B cell (primary cell): ENCODE results near the gene S100A3. TPM values are rescaled to one million over a fixed set of nuclear protein-coding genes. Genes with fewer than 3 reads are reported as not detected.

Experiments
- ATAC-seq: fragments of 200-7000 bp; cut with Tn5 transposase; one replicate; pipeline ENCODE4 v1.10.0; 2021; ENCODE audit warnings: low read depth, mild to moderate bottlenecking, moderate number of reproducible peaks, moderate library complexity
- CTCF ChIA-PET: fragments of 350-600 bp; sonication (Branson Sonifier 250); formaldehyde crosslinking; loops from one replicate; lab custom pipeline; 2021; ENCODE audit warnings: antibody characterized with exemption, inconsistent platforms; lab: Charles Lee
- POLR2A ChIA-PET: fragments of 350-600 bp; sonication (Branson Sonifier 250); formaldehyde crosslinking; loops from one replicate; lab custom pipeline; 2021; ENCODE audit warnings: antibody characterized with exemption; lab: Charles Lee
- DNase-seq: peaks from one replicate; pipeline ENCODE4 v3.0.0; 2013
- H2AFZ ChIP-seq: 2 replicates; pipeline ENCODE4 v1.6.1; 2012; ENCODE audit warnings: mild to moderate bottlenecking, low read depth, low read length; ENCODE audit not compliant: insufficient read depth, poor library complexity, severe bottlenecking
- H3K27ac ChIP-seq, 2 donors: 1 replicate in 1 of 2; 2 replicates in 1 of 2; pipeline ENCODE4 v1.5.1; 2012 to 2013; ENCODE audit warnings: low read length in 2 of 2, mild to moderate bottlenecking in 2 of 2, moderate library complexity in 1 of 2
- H3K27me3 ChIP-seq, 4 experiments: fragments of 200-600 bp in 1 of 4; sonication (generic) in 1 of 4; replicated peaks in 1 of 4; 1 replicate in 2 of 4; 2 replicates in 2 of 4; pipeline versions ENCODE4 v1.6.1 to v1.7.0; 2013 to 2016; ENCODE audit warnings: low read length in 3 of 4, mild to moderate bottlenecking in 2 of 4, mixed read lengths in 1 of 4, moderate library complexity in 1 of 4; ENCODE audit not compliant: insufficient read depth in 4 of 4, control insufficient read depth in 3 of 4; ENCODE audit errors: control extremely low read depth in 1 of 4
- H3K36me3 ChIP-seq, 2 experiments: replicated peaks in 1 of 2; 1 replicate in 1 of 2; 2 replicates in 1 of 2; pipeline versions ENCODE4 v1.6.1 to v1.7.1; 2013; ENCODE audit warnings: low read length in 1 of 2; ENCODE audit not compliant: insufficient read depth in 2 of 2, control insufficient read depth in 1 of 2; ENCODE audit errors: control extremely low read depth in 1 of 2, extremely low read depth in 1 of 2
- H3K4me1 ChIP-seq, 2 donors: fragments of 200-600 bp in 1 of 2; sonication (generic) in 1 of 2; 1 replicate in 1 of 2; 2 replicates in 1 of 2; pipeline versions ENCODE4 v1.5.1 to v1.6.1; 2013 to 2017; ENCODE audit warnings: low read length in 2 of 2; ENCODE audit not compliant: control insufficient read depth in 2 of 2, insufficient read depth in 2 of 2
- H3K4me2 ChIP-seq: replicated peaks from 2 replicates; pipeline ENCODE3; 2012; ENCODE audit warnings: mild to moderate bottlenecking, low read depth, low read length; ENCODE audit not compliant: poor library complexity, severe bottlenecking
- H3K4me3 ChIP-seq, 5 experiments: fragments of 200-600 bp in 1 of 5; sonication (generic) in 1 of 5; 1 replicate in 3 of 5; 2 replicates in 2 of 5; pipeline versions ENCODE4 v1.5.1 to v1.7.0; 2011 to 2016; ENCODE audit warnings: low read length in 4 of 5, mild to moderate bottlenecking in 4 of 5, low read depth in 2 of 5, control low read depth in 1 of 5, moderate library complexity in 1 of 5; ENCODE audit not compliant: insufficient read depth in 1 of 5; ENCODE audit errors: control extremely low read depth in 1 of 5, extremely low read depth in 1 of 5
- H3K79me2 ChIP-seq: fragments of 200-600 bp; sonication (generic); one replicate; pipeline ENCODE4 v1.6.0; 2016; ENCODE audit warnings: low read length; ENCODE audit not compliant: control insufficient read depth, insufficient read depth
- H3K9ac ChIP-seq: fragments of 200-600 bp; sonication (generic); 2 replicates; pipeline ENCODE4 v1.6.1; 2017; ENCODE audit warnings: mild to moderate bottlenecking, low read length, moderate library complexity
- H3K9me3 ChIP-seq, 3 donors: one replicate each; pipeline versions ENCODE4 v1.6.1 to v1.7.1; 2013; ENCODE audit warnings: low read length in 2 of 3; ENCODE audit not compliant: control insufficient read depth in 2 of 3, insufficient read depth in 1 of 3; ENCODE audit errors: control extremely low read depth in 1 of 3
- H4K20me1 ChIP-seq: 2 replicates; pipeline ENCODE4 v1.6.0; 2012; ENCODE audit warnings: mild to moderate bottlenecking, low read length; ENCODE audit not compliant: insufficient read depth, control insufficient read depth, poor library complexity, severe bottlenecking
- H3K27ac Mint-ChIP-seq: one replicate; pipeline ENCODE4 v1.8.0; 2021; ENCODE audit warnings: mixed read lengths
- H3K27me3 Mint-ChIP-seq: one replicate; pipeline ENCODE4 v1.8.0; 2021; ENCODE audit warnings: mixed read lengths
- H3K4me1 Mint-ChIP-seq: one replicate; pipeline ENCODE4 v1.8.0; 2021; ENCODE audit warnings: mixed read lengths
- H3K4me3 Mint-ChIP-seq: one replicate; pipeline ENCODE4 v1.8.0; 2021; ENCODE audit warnings: mixed read lengths
- H3K9me3 Mint-ChIP-seq: one replicate; pipeline ENCODE4 v1.8.0; 2022; ENCODE audit warnings: mixed read lengths; ENCODE audit not compliant: insufficient read depth
- CTCF ChIP-seq: fragments of 200-600 bp; IDR thresholded peaks from one replicate; pipeline ENCODE4 v1.8.0; 2022; ENCODE audit warnings: antibody characterized with exemption, mild to moderate bottlenecking
- EZH2 ChIP-seq: IDR thresholded peaks from 2 replicates; pipeline ENCODE4 v1.6.1; 2012; ENCODE audit warnings: borderline replicate concordance, low read depth, mild to moderate bottlenecking, moderate library complexity, low read length; ENCODE audit not compliant: insufficient read depth, poor library complexity, severe bottlenecking
- WGBS: methylation state at CpG from one replicate; pipeline ENCODE4 v1.1.5; 2013; ENCODE audit warnings: missing lambda C conversion rate; ENCODE audit not compliant: insufficient coverage; 5-methylcytosine and 5-hydroxymethylcytosine counted together
- intact Hi-C: fragments of 100-400 bp; cut with micrococcal nuclease; formaldehyde crosslinking; loops from one replicate; pipeline ENCODE4 v1.10.0; 2022
- polyA plus RNA-seq: library from polyadenylated mRNA; depleted of rRNA; stranded (reverse); fragments of >200 nt; gene quantifications from 2 replicates; pipeline ENCODE4 v1.2.3, GENCODE V29; 2012
- total RNA-seq, 2 donors: library from RNA; stranded (reverse); fragments of 120-200 nt in 1 of 2; gene quantifications; 1 replicate in 1 of 2; 2 replicates in 1 of 2; pipeline versions ENCODE4 v1.2.3 to v1.2.4, GENCODE V29; 2013 to 2022

Gene S100A3
- total and polyA plus RNA-seq, 2 donors (not counting 1 experiment from before 2014, with no cell fraction given): not detected

GRCh38 chr1:153536671-153537375, 12.2 kb downstream of the S100A3 start:
- Histone ChIP-seq H3K4me1 (peaks cover 56 to 67% of the 10 kb centered on the region in 2 donors), H3K79me2 (peaks cover 10% of the 10 kb centered on the region), H2AFZ (peak overlapping the region; percentile 96), H3K9ac (peak overlapping the region; percentile 86), H4K20me1 (no peaks in the 10 kb centered on the region), H3K9me3 (peaks cover 0 to 12% (median 0%) of the 10 kb centered on the region in 3 donors), H3K4me2 (peak overlapping the region; percentile 96), H3K4me3 (peak overlapping the region; percentile 19 to 95 (median 85)), H3K36me3 (peaks cover 0 to 4% of the 10 kb centered on the region in 2 experiments), H3K27me3 (no peaks in the 10 kb centered on the region), H3K27ac (peak overlapping the region; percentile 83 to 84)
- Mint-ChIP-seq H3K27ac (peak overlapping the region; percentile 96), H3K27me3 (no peaks in the 10 kb centered on the region), H3K9me3 (no peaks in the 10 kb centered on the region), H3K4me1 (peaks cover 64% of the 10 kb centered on the region), H3K4me3 (peak overlapping the region; percentile 95)
- 88% methylated on average over 9 of the region's 9 CpGs for WGBS
- POLR2A ChIA-PET: interaction anchor here (1.3 to 2.8 kb wide), 3 partner anchors 8 to 191 kb away, joined by 5 to 20 read pairs (median 5); partner anchors contain the start of genes INTS3 and S100A4
- CTCF ChIA-PET: interaction anchor here (2.3 to 10.9 kb wide), 3 partner anchors 10 to 34 kb away, joined by 15 to 189 read pairs (median 59); partner anchors contain the start of genes S100A2, S100A3 and S100A4
- TF ChIP-seq EZH2: no peak
- no peak for TF ChIP-seq CTCF
- no peak for ATAC-seq
- no peak for DNase-seq
- intact Hi-C loops: loop anchor here (1.0 to 10.0 kb wide), 3 partner anchors 8 to 138 kb away; partner anchors contain the start of genes CHTOP, ILF2, NPR1 and S100A4
